Measurements from ENCODE around the gene CCDC15.

DNA sequence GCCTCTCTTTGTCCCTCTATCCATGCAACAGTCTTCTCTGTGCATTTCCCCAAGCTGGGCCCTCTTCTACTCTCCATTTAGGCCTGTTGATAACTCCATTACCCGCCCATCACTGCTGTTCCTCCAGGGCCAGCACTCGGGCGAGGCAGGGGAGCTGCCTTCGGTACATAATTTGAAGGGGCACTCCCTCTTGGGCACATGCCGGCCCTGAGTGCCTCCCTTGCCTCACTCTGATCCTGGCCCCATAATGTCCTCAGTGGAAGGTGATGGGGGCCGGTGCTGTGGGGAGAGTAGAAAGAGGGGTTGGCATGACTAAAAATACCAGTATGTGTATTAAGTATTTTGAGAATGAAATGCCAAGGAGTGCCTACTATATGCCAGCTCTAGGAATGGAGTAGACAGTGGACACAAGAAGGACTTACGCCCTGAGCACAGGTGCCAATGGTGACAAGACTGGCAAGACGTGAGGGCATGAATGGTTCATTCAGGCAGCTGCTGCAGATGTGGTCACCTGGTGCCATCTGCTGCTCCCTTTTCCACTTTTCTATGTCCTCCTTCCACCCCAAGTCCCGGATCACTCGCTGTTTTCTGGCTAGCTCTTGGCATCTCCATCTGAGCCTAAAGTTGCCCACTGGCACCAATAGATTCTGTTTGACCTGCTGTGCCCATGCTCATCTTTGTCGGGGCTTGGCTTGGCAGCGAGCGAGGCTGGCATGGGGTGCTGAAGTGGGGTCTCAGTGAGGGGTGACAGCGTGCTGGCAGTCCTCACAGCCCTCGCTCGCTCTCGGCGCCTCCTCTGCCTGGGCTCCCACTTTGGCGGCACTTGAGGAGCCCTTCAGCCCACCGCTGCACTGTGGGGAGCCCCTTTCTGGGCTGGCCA, 134.8 kb downstream of the CCDC15 start:
- TF ChIP-seq POLR2A (IDR thresholded peaks at IDR 0.05) (no peak), CTCF (IDR thresholded peaks at IDR 0.05) (no peak)
